MCF 10A (cell line): Measurements from ENCODE around the gene ACTL7A. TPM values are rescaled to one million over a fixed set of nuclear protein-coding genes. Genes with fewer than 3 reads are reported as not detected.

ENCODE experiments used
- BruUV-seq: library from RNA; stranded (reverse); fragments of 400-500 nt; replicated peaks from 2 replicates; lab custom pipeline; 2021; lab: Mats Ljungman, UMichigan
- CTCF ChIA-PET: fragments of 300-600 bp; sonication (Branson Sonifier 250); formaldehyde crosslinking; extraction: SDS; loops from one replicate; lab custom pipeline; 2021; ENCODE audit warnings: antibody characterized with exemption, inconsistent platforms; lab: Yijun Ruan, JAX
- POLR2A ChIA-PET: fragments of 300-600, 350-650 bp; sonication (Branson Sonifier 250); formaldehyde crosslinking; extraction: SDS; loops from one replicate; lab custom pipeline; 2020; ENCODE audit warnings: antibody characterized with exemption, inconsistent platforms; lab: Yijun Ruan, JAX
- DNase-seq: peaks from one replicate; pipeline ENCODE4 v3.0.0-alpha.2; 2018; ENCODE audit not compliant: unreplicated experiment
- H3K27ac Mint-ChIP-seq: one replicate; pipeline ENCODE4 v1.8.0; 2022; ENCODE audit warnings: mild to moderate bottlenecking, low read depth, mixed read lengths; ENCODE audit not compliant: unreplicated experiment
- H3K27me3 Mint-ChIP-seq: one replicate; pipeline ENCODE4 v1.8.0; 2022; ENCODE audit warnings: mixed read lengths; ENCODE audit not compliant: insufficient read depth, unreplicated experiment
- H3K36me3 Mint-ChIP-seq: one replicate; pipeline ENCODE4 v1.8.0; 2022; ENCODE audit warnings: mild to moderate bottlenecking, moderate library complexity, mixed read lengths; ENCODE audit not compliant: insufficient read depth, unreplicated experiment
- H3K4me1 Mint-ChIP-seq: one replicate; pipeline ENCODE4 v1.8.0; 2022; ENCODE audit warnings: mixed read lengths; ENCODE audit not compliant: insufficient read depth, unreplicated experiment
- H3K4me3 Mint-ChIP-seq: one replicate; pipeline ENCODE4 v1.8.0; 2022; ENCODE audit warnings: mild to moderate bottlenecking, moderate library complexity, mixed read lengths; ENCODE audit not compliant: unreplicated experiment
- H3K9me3 Mint-ChIP-seq: one replicate; pipeline ENCODE4 v1.8.0; 2022; ENCODE audit warnings: mixed read lengths; ENCODE audit not compliant: unreplicated experiment
- CTCF ChIP-seq: fragments of 200-600 bp; IDR thresholded peaks from one replicate; pipeline ENCODE4 v1.8.0; 2022; ENCODE audit warnings: antibody characterized with exemption, mild to moderate bottlenecking; ENCODE audit not compliant: unreplicated experiment
- intact Hi-C: fragments of 100-400 bp; cut with micrococcal nuclease; formaldehyde crosslinking; loops from 2 replicates; pipeline ENCODE4 v1.14.1; 2022
- total RNA-seq: library from RNA; stranded (reverse); gene quantifications from 2 replicates; pipeline ENCODE4 v1.2.3, GENCODE V29; 2022

Gene ACTL7A
- total RNA-seq, 1 experiment from 2014 or later, result not detected

- ChIA-PET POLR2A (interaction anchor here (0.7 kb wide), 1 partner anchor 518 kb away, joined by 4 read pairs; no protein-coding TSS in a partner anchor), CTCF (interaction anchor here (0.6 to 1.2 kb wide), 2 partner anchors 26 to 1360 kb away, joined by 3 read pairs; no protein-coding TSS in a partner anchor)
- H3K4me3 Mint-ChIP-seq, result no peak overlapping the region
- no peak for TF ChIP-seq CTCF
- intact Hi-C loops, result no loop called here
- BruUV-seq, result no TSS peak
- DNase-seq, result no peak
- no peaks in the 10 kb centered on the region for H3K36me3 Mint-ChIP-seq
- H3K27ac Mint-ChIP-seq, result no peak overlapping the region
- H3K27me3 Mint-ChIP-seq, result no peaks in the 10 kb centered on the region
- H3K9me3 Mint-ChIP-seq, result no peaks in the 10 kb centered on the region
- peaks cover 1% of the 10 kb centered on the region for H3K4me1 Mint-ChIP-seq
These were observed 19.3 kb upstream of the ACTL7A start for GRCh38 chr9:108842610-108843295.

DNA sequence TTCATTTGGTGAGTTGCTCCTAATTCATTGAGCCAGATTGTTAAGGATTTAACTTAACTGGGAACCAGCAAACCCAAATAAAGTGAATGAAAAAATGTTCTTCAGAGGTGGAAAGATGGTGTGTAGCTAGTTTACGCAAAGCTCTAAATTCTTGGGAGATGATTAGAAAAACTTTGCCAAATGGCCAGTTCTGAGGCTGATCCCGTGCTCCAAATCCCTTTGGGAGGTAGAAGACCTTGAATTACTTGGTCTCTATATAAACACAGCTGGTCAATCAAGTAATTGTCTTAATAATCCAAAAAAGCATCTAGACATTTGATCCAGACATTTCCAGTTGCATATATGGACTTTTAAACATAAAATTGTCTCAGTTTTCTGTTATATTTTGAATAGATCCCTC lies 17.7 kb upstream of the ACTL7A start:
- CTCF ChIA-PET, result interaction anchor here (0.6 to 1.2 kb wide), 4 partner anchors 8 to 236 kb away, joined by 3 to 5 read pairs (median 4); no protein-coding TSS in a partner anchor
- Mint-ChIP-seq H3K4me1 (no peaks in the 10 kb centered on the region), H3K27me3 (no peaks in the 10 kb centered on the region), H3K27ac (no peak overlapping the region), H3K4me3 (no peak overlapping the region), H3K36me3 (no peaks in the 10 kb centered on the region), H3K9me3 (no peaks in the 10 kb centered on the region)
- POLR2A ChIA-PET, result interaction anchor here (0.7 to 1.0 kb wide), 3 partner anchors 24 to 223 kb away, joined by 3 to 4 read pairs (median 3); no protein-coding TSS in a partner anchor
- DNase-seq, result no peak
- no peak for TF ChIP-seq CTCF
- intact Hi-C loops, result no loop called here
- no TSS peak for BruUV-seq

DNA sequence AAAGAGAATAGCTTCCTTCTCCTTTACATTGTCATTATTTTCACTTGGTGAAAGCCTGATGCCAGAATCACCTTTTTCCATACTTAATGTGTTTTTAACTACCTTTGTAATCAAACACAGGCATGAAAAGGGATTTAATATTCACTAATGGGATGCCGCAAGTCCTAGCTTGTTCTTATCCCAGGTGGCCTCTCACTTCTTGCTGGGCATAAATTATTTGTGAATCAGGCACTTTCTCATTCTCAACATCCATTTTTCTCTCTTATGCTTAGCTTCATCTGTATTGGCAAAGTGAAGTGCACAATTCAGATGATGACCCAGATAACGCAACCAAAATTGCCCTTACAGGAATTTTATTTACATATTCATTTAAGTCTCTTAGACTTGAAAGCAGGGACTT lies 17.2 kb upstream of the ACTL7A start:
- ChIA-PET POLR2A (interaction anchor here (0.7 to 1.0 kb wide), 3 partner anchors 23 to 223 kb away, joined by 3 to 4 read pairs (median 3); no protein-coding TSS in a partner anchor), CTCF (interaction anchor here (1.2 kb wide), 1 partner anchor 32 kb away, joined by 4 read pairs; no protein-coding TSS in a partner anchor)
- H3K4me3 Mint-ChIP-seq, result no peak overlapping the region
- H3K27ac Mint-ChIP-seq, result no peak overlapping the region
- no peaks in the 10 kb centered on the region for H3K4me1 Mint-ChIP-seq
- no peaks in the 10 kb centered on the region for H3K27me3 Mint-ChIP-seq
- no peak for DNase-seq
- BruUV-seq, result no TSS peak
- TF ChIP-seq CTCF, result no peak
- H3K9me3 Mint-ChIP-seq, result no peaks in the 10 kb centered on the region
- no peaks in the 10 kb centered on the region for H3K36me3 Mint-ChIP-seq
- intact Hi-C loops, result no loop called here

- Mint-ChIP-seq H3K4me3 (no peak overlapping the region), H3K36me3 (no peaks in the 10 kb centered on the region), H3K4me1 (no peaks in the 10 kb centered on the region), H3K9me3 (no peaks in the 10 kb centered on the region), H3K27me3 (no peaks in the 10 kb centered on the region), H3K27ac (no peak overlapping the region)
- no peak for DNase-seq
- POLR2A ChIA-PET, result interaction anchor here (1.0 kb wide), 1 partner anchor 23 kb away, joined by 4 read pairs; no protein-coding TSS in a partner anchor
- CTCF ChIA-PET, result interaction anchor here (1.2 kb wide), 1 partner anchor 32 kb away, joined by 4 read pairs; no protein-coding TSS in a partner anchor
- intact Hi-C loops, result no loop called here
- BruUV-seq, result no TSS peak
- TF ChIP-seq CTCF, result no peak
These were observed 16.6 kb upstream of the ACTL7A start for GRCh38 chr9:108845507-108845906.
